ENCODE results near the gene MYRF. TPM values are rescaled to one million over a fixed set of nuclear protein-coding genes. Genes with fewer than 3 reads are reported as not detected.

MYRF gene
- total and polyA plus RNA-seq, 9 of the 15 experiments (the other 6 are each of a cell fraction or from before 2014, with no cell fraction given), result 2.3 to 25.8 (median 7.1) TPM

DNA sequence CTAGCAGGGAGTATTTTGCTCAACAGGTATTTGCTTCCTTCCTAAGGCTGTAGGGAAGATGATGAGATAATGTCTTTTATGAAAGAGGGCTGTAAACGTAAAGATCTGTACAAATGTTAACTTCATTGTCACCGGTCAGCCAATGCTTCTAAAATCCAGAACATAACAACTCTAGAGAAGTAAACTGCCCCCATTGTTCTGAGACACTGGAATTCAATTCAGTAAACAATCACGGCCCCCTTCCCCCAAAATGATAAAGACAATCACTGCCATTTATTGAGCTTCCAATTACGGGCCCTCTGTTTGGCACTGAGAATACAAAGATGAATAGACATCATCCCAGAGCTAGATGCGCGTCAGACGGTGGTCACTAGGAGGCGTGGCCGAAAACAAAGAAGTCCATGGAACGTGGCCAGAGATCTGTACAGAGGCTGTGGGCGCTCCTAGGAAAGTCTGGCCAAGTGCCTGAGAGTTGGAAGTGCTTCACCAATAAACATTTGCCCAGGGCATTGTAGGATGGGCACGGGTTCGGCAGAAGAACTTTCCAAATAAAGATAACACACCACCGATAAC lies 39.4 kb downstream of the MYRF start (continued):
- TF ChIP-seq, protein P1, sequence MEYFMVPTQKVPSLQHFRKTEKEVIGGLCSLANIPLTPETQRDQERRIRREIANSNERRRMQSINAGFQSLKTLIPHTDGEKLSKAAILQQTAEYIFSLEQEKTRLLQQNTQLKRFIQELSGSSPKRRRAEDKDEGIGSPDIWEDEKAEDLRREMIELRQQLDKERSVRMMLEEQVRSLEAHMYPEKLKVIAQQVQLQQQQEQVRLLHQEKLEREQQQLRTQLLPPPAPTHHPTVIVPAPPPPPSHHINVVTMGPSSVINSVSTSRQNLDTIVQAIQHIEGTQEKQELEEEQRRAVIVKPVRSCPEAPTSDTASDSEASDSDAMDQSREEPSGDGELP (CRISPR knock-in tag; IDR thresholded peaks at IDR 0.05; ENCODE audit: borderline replicate concordance), result no peak
- TF ChIP-seq PML (IDR thresholded peaks at IDR 0.05; ENCODE audit: low read length) (0 out of 2 replicates have a peak, but pooled peaks have one; percentile 15), TCFL5 (CRISPR knock-in tag; conservative IDR thresholded peaks at IDR 0.05) (no peak), ZNF408 (CRISPR knock-in tag; IDR thresholded peaks at IDR 0.05; ENCODE audit: low read depth) (no peak), PTBP1 (IDR thresholded peaks at IDR 0.05; ENCODE audit: low read depth, low read length) (no peak), MTA3 (IDR thresholded peaks at IDR 0.05; ENCODE audit: borderline replicate concordance) (0 out of 2 replicates have a peak, but pooled peaks have one; percentile 9), EP300 (IDR thresholded peaks at IDR 0.05; ENCODE audit: low read length) (no peak), GATAD2B (IDR thresholded peaks at IDR 0.05; ENCODE audit: borderline replicate concordance) (no peak), KDM1A (IDR thresholded peaks at IDR 0.05) (peak; percentile 48 to 72; a peak in 2 of 4 replicates), ZNF232 (CRISPR knock-in tag; IDR thresholded peaks at IDR 0.05) (no peak), GABPA (tag; conservative IDR thresholded peaks at IDR 0.05; ENCODE audit: low read depth) (no peak), ZNF324 (CRISPR knock-in tag; IDR thresholded peaks at IDR 0.05) (no peak), RBM15 (IDR thresholded peaks at IDR 0.05; ENCODE audit: insufficient read depth, low read length) (no peak), OTX1 (CRISPR knock-in tag; IDR thresholded peaks at IDR 0.05) (no peak), TBP (optimal IDR thresholded peaks at IDR 0.05; ENCODE audit: low read depth, low read length) (no peak), BRD4 (IDR thresholded peaks at IDR 0.05) (no peak; the same call in 1 of the 2 replicates), RB1 (IDR thresholded peaks at IDR 0.05; ENCODE audit: low read depth) (no peak)
- TF ChIP-seq, protein P2, sequence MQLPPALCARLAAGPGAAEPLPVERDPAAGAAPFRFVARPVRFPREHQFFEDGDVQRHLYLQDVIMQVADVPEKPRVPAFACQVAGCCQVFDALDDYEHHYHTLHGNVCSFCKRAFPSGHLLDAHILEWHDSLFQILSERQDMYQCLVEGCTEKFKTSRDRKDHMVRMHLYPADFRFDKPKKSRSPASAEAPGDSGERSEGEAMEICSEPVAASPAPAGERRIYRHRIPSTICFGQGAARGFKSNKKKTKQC (CRISPR knock-in tag; IDR thresholded peaks at IDR 0.05), result no peak
- TF ChIP-seq, protein P3, sequence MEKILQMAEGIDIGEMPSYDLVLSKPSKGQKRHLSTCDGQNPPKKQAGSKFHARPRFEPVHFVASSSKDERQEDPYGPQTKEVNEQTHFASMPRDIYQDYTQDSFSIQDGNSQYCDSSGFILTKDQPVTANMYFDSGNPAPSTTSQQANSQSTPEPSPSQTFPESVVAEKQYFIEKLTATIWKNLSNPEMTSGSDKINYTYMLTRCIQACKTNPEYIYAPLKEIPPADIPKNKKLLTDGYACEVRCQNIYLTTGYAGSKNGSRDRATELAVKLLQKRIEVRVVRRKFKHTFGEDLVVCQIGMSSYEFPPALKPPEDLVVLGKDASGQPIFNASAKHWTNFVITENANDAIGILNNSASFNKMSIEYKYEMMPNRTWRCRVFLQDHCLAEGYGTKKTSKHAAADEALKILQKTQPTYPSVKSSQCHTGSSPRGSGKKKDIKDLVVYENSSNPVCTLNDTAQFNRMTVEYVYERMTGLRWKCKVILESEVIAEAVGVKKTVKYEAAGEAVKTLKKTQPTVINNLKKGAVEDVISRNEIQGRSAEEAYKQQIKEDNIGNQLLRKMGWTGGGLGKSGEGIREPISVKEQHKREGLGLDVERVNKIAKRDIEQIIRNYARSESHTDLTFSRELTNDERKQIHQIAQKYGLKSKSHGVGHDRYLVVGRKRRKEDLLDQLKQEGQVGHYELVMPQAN (IDR thresholded peaks at IDR 0.05; ENCODE audit: borderline replicate concordance), result 0 out of 2 replicates have a peak, but pooled peaks have one; percentile 11

All from K562 (cell line).